Measurements from ENCODE around the gene CRACDL.
A peak's percentile ranks its signal among the peaks of the same experiment; 100 is the strongest.

Gene CRACDL

GRCh38 chr2:98823196-98824170, 112.5 kb downstream of the CRACDL start:
- no peak for DNase-seq

GRCh38 chr2:98822301-98823164, 113.5 kb downstream of the CRACDL start:
- DNase-seq, result no peak

GRCh38 chr2:98821629-98822135, 114.3 kb downstream of the CRACDL start:
- no peak for DNase-seq

- no peak for DNase-seq
These were observed 116.7 kb downstream of the CRACDL start for GRCh38 chr2:98819231-98819766.

GRCh38 chr2:98818164-98818563, 117.9 kb downstream of the CRACDL start:
- DNase-seq, result no peak

GRCh38 chr2:98816281-98816680, 119.7 kb downstream of the CRACDL start:
- DNase-seq, result no peak

GRCh38 chr2:98815795-98816194, 120.2 kb downstream of the CRACDL start:
- DNase-seq, result no peak

GRCh38 chr2:98811766-98812165, 124.3 kb downstream of the CRACDL start:
- DNase-seq, result no peak

- DNase-seq, result no peak
These were observed 125.5 kb downstream of the CRACDL start for GRCh38 chr2:98810588-98810928.

GRCh38 chr2:98809878-98810587, 126.0 kb downstream of the CRACDL start:
- no peak for DNase-seq

- DNase-seq, result no peak
These were observed 126.9 kb downstream of the CRACDL start for GRCh38 chr2:98809116-98809515.

- no peak for DNase-seq
These were observed 127.5 kb downstream of the CRACDL start for GRCh38 chr2:98808546-98808945.

- DNase-seq, result no peak
These were observed 128.1 kb downstream of the CRACDL start for GRCh38 chr2:98807929-98808328.

GRCh38 chr2:98807221-98807620, 128.8 kb downstream of the CRACDL start:
- DNase-seq, result peak; percentile 34 to 36

- no peak for DNase-seq
These were observed 129.8 kb downstream of the CRACDL start for GRCh38 chr2:98806236-98806697.

- DNase-seq, result peak; percentile 97 to 99
These were observed 130.4 kb downstream of the CRACDL start for GRCh38 chr2:98805412-98806171.

- DNase-seq, result no peak
These were observed 131.3 kb downstream of the CRACDL start for GRCh38 chr2:98804736-98805135.

GRCh38 chr2:98804265-98804650, 131.8 kb downstream of the CRACDL start:
- no peak for DNase-seq

- DNase-seq, result no peak
These were observed 132.4 kb downstream of the CRACDL start for GRCh38 chr2:98803405-98804264.

- DNase-seq, result no peak
These were observed 133.7 kb downstream of the CRACDL start for GRCh38 chr2:98802344-98802743.

- no peak for DNase-seq
These were observed 134.1 kb downstream of the CRACDL start for GRCh38 chr2:98801921-98802321.
